ENCODE measurements around the gene PCAT6. TPM values are rescaled to one million over a fixed set of nuclear protein-coding genes. Genes with fewer than 3 reads are reported as not detected.

The PCAT6 gene
- polyA plus RNA-seq, 2 of the 4 experiments (the other 2 are of a cell fraction) = 2.3 to 2.4 TPM

- WGBS (ENCODE audit: missing lambda C conversion rate) = 41% methylated on average over 7 of the region's 7 CpGs
- Histone ChIP-seq H3K9me3 (no peaks in the 10 kb centered on the region), H3K4me1 (peaks cover 59% of the 10 kb centered on the region), H3K4me3 (peak overlapping the region; percentile 96), H3K4me2 (peak overlapping the region; percentile 70), H3K27ac (peak overlapping the region; percentile 96)
- TF ChIP-seq ATOH8 (CRISPR knock-in tag; IDR thresholded peaks at IDR 0.05; ENCODE audit: low read depth) = peak; percentile 60; the same call in 1 of the 2 replicates
- no peak for TF ChIP-seq PHF8 (IDR thresholded peaks at IDR 0.05; ENCODE audit: borderline replicate concordance, low read depth)
- no peak for TF ChIP-seq HDAC2 (IDR thresholded peaks at IDR 0.05)
- TF ChIP-seq JUNB (IDR thresholded peaks at IDR 0.05) = no peak
- no peak for TF ChIP-seq EHF (CRISPR knock-in tag; IDR thresholded peaks at IDR 0.05)
- TF ChIP-seq EHMT2 (IDR thresholded peaks at IDR 0.05; ENCODE audit: low read depth) = peak; percentile 94
- TF ChIP-seq CBX8 (IDR thresholded peaks at IDR 0.05) = no peak
- no peak for TF ChIP-seq ESRRA (IDR thresholded peaks at IDR 0.05; ENCODE audit: borderline replicate concordance, low read length)
- no peak for TF ChIP-seq HOXB13 (CRISPR knock-in tag; IDR thresholded peaks at IDR 0.05; ENCODE audit: low read depth)
- no peak for TF ChIP-seq FOSL2 (IDR thresholded peaks at IDR 0.05)
- TF ChIP-seq FOSL2 (CRISPR knock-in tag; IDR thresholded peaks at IDR 0.05) = no peak
- FAIRE-seq = no peak
- no peak for ATAC-seq
- ChIA-PET CTCF (interaction anchor here (0.7 kb wide), 1 partner anchor 700 kb away, joined by 3 read pairs; no protein-coding TSS in a partner anchor), POLR2A (no interaction called here)
- peak in 1 of 2 experiments; percentile 12 for DNase-seq (ENCODE audit: low read depth in 1 of 2, low spot score in 1 of 2)
These were observed 4.6 kb upstream of the PCAT6 start for GRCh38 chr1:202805886-202806844.

- POLR2A ChIA-PET = no interaction called here
- DNase-seq (ENCODE audit: low read depth in 1 of 2, low spot score in 1 of 2) = peak in 1 of 2 experiments; percentile 27
- WGBS (ENCODE audit: missing lambda C conversion rate) = 2% methylated on average over 27 of the region's 51 CpGs
- peak; percentile 1 to 12; a peak in 3 of 6 replicates for ATAC-seq
- FAIRE-seq = no peak
- Histone ChIP-seq H3K4me2 (peak overlapping the region; percentile 70), H3K27ac (peak overlapping the region; percentile 96), H3K4me3 (peak overlapping the region; percentile 96), H3K4me1 (peaks cover 58% of the 10 kb centered on the region), H3K9me3 (no peaks in the 10 kb centered on the region)
- TF ChIP-seq JUN (IDR thresholded peaks at IDR 0.05) (0 out of 5 replicates have a peak, but pooled peaks of 1 of the 2 experiments have one; percentile 17), GATA3 (IDR thresholded peaks at IDR 0.05; ENCODE audit: borderline replicate concordance) (no peak)
- CTCF ChIA-PET = no interaction called here
These were observed 3.8 kb upstream of the PCAT6 start for GRCh38 chr1:202806845-202807450.

- CTCF ChIA-PET = interaction anchor here (0.6 kb wide), 1 partner anchor 10 kb away, joined by 3 read pairs; no protein-coding TSS in a partner anchor
- FAIRE-seq (no peak), ATAC-seq (peak; percentile 24 to 27; a peak in 5 of 6 replicates), DNase-seq (ENCODE audit: low read depth in 1 of 2, low spot score in 1 of 2) (peak; percentile 51 to 89)
- no peak for TF ChIP-seq MAX (IDR thresholded peaks at IDR 0.05)
- Histone ChIP-seq H3K4me2 (peak overlapping the region; percentile 70), H3K4me3 (peak overlapping the region; percentile 96), H3K9me3 (no peaks in the 10 kb centered on the region), H3K4me1 (peaks cover 58% of the 10 kb centered on the region), H3K27ac (peak overlapping the region; percentile 96)
- POLR2A ChIA-PET = interaction anchor here (0.8 to 1.3 kb wide), 5 partner anchors 13 to 200 kb away, joined by 3 to 6 read pairs (median 4); partner anchors contain the start of genes RABIF and TMEM183A
- 0% methylated on average over 7 of the region's 45 CpGs for WGBS (ENCODE audit: missing lambda C conversion rate)
These were observed 3.3 kb upstream of the PCAT6 start for GRCh38 chr1:202807451-202807925.

GRCh38 chr1:202807926-202808757, 2.6 kb upstream of the PCAT6 start, which contains the start of gene KDM5B:
KDM5B (minus strand) TSS chr1:202808421; CDS start chr1:202808305, 116 bp downstream.
- H3K4me1 ChIP-seq = peaks cover 54% of the 10 kb centered on the region
- H3K27ac ChIP-seq = peak within 1 kb of the TSS; percentile 96
- H3K4me2 ChIP-seq = peak within 1 kb of the TSS; percentile 70
- WGBS (ENCODE audit: missing lambda C conversion rate) = under 1% methylated on average over 11 of the region's 84 CpGs
- FAIRE-seq = no peak
- peak within 1 kb of the TSS; percentile 96 for H3K4me3 ChIP-seq
- peak; percentile 74 to 84 for DNase-seq (ENCODE audit: low read depth in 1 of 2, low spot score in 1 of 2)
- H3K9me3 ChIP-seq = no peaks in the 10 kb centered on the region
- peak; percentile 40 to 43 for ATAC-seq
- ChIA-PET POLR2A (interaction anchor here (0.6 to 1.3 kb wide), 6 partner anchors 12 to 199 kb away, joined by 3 to 6 read pairs (median 4); partner anchors contain the start of genes RABIF and TMEM183A), CTCF (interaction anchor here (0.6 kb wide), 2 partner anchors 10 kb away, joined by 3 to 4 read pairs; no protein-coding TSS in a partner anchor)
- no peak for TF ChIP-seq E2F6 (IDR thresholded peaks at IDR 0.05; ENCODE audit: borderline replicate concordance, low read depth)
- TF ChIP-seq SMC3 (IDR thresholded peaks at IDR 0.05) = 0 out of 3 replicates have a peak, but pooled peaks have one; percentile 7
- no peak for TF ChIP-seq KDM5A (IDR thresholded peaks at IDR 0.05)
- no peak for TF ChIP-seq GATA3 (IDR thresholded peaks at IDR 0.05; ENCODE audit: borderline replicate concordance)
- TF ChIP-seq NR3C1 (IDR thresholded peaks at IDR 0.05) = no peak
- TF ChIP-seq ESRRA (IDR thresholded peaks at IDR 0.05; ENCODE audit: borderline replicate concordance, low read length) = no peak
- TF ChIP-seq FOSL2 (IDR thresholded peaks at IDR 0.05) = no peak
- peak; percentile 56; the same call in 1 of the 2 replicates for TF ChIP-seq FOSL2 (CRISPR knock-in tag; IDR thresholded peaks at IDR 0.05)
- no peak for TF ChIP-seq HOXB13 (CRISPR knock-in tag; IDR thresholded peaks at IDR 0.05; ENCODE audit: low read depth)
- TF ChIP-seq HOXA7 (CRISPR knock-in tag; IDR thresholded peaks at IDR 0.05) = no peak
- no peak for TF ChIP-seq ZSCAN20 (CRISPR knock-in tag; IDR thresholded peaks at IDR 0.05)
- no peak for TF ChIP-seq EHMT2 (IDR thresholded peaks at IDR 0.05; ENCODE audit: low read depth)
- no peak for TF ChIP-seq FOXS1 (CRISPR knock-in tag; IDR thresholded peaks at IDR 0.05)
- TF ChIP-seq CBX2 (IDR thresholded peaks at IDR 0.05; ENCODE audit: borderline replicate concordance, low read depth) = no peak
- peak; percentile 97 for TF ChIP-seq POLR2A (IDR thresholded peaks at IDR 0.05; ENCODE audit: low read length)
- TF ChIP-seq CHD2 (IDR thresholded peaks at IDR 0.05; ENCODE audit: low read length, partially characterized antibody) = peak; percentile 67
- TF ChIP-seq HOXB5 (CRISPR knock-in tag; IDR thresholded peaks at IDR 0.05) = no peak
- no peak for TF ChIP-seq FOSB (CRISPR knock-in tag; IDR thresholded peaks at IDR 0.05)
